Osteocyte (in vitro differentiated cells): ENCODE data around the gene MEGF11. TPM values are rescaled to one million over a fixed set of nuclear protein-coding genes. Genes with fewer than 3 reads are reported as not detected.

Experiments used
- DNase-seq: peaks from one replicate; pipeline ENCODE4 v3.0.0; 2021; ENCODE audit warnings: mixed read lengths; ENCODE audit not compliant: unreplicated experiment; ENCODE audit errors: extremely low spot score
- H3K27ac Mint-ChIP-seq: one replicate; pipeline ENCODE4 v1.8.0; 2021; ENCODE audit warnings: mild to moderate bottlenecking, mixed read lengths; ENCODE audit not compliant: unreplicated experiment
- H3K27me3 Mint-ChIP-seq: one replicate; pipeline ENCODE4 v1.8.0; 2021; ENCODE audit warnings: mixed read lengths; ENCODE audit not compliant: unreplicated experiment
- H3K36me3 Mint-ChIP-seq: one replicate; pipeline ENCODE4 v1.8.0; 2021; ENCODE audit warnings: mixed read lengths; ENCODE audit not compliant: unreplicated experiment
- H3K4me1 Mint-ChIP-seq: one replicate; pipeline ENCODE4 v1.8.0; 2021; ENCODE audit warnings: mixed read lengths; ENCODE audit not compliant: unreplicated experiment
- H3K4me3 Mint-ChIP-seq: one replicate; pipeline ENCODE4 v1.8.0; 2021; ENCODE audit warnings: mild to moderate bottlenecking, moderate library complexity, mixed read lengths; ENCODE audit not compliant: unreplicated experiment
- H3K9me3 Mint-ChIP-seq: one replicate; pipeline ENCODE4 v1.8.0; 2021; ENCODE audit warnings: mixed read lengths; ENCODE audit not compliant: unreplicated experiment
- CTCF ChIP-seq: fragments of 200-600 bp; sonication (generic); IDR thresholded peaks from 2 replicates; pipeline ENCODE4 v1.5.0; 2021; ENCODE audit warnings: antibody characterized with exemption, mild to moderate bottlenecking, moderate library complexity
- total RNA-seq: library from RNA; stranded (reverse); gene quantifications from 2 replicates; pipeline ENCODE4 v1.2.1, GENCODE V29; 2021

MEGF11 gene
- total RNA-seq, 1 donor from 2014 or later: not detected

GRCh38 chr15:66024116-66024515 is 229.4 kb downstream of the MEGF11 start:
- peaks cover 58% of the 10 kb centered on the region for H3K27me3 Mint-ChIP-seq
- H3K4me3 Mint-ChIP-seq: no peak overlapping the region
- no peaks in the 10 kb centered on the region for H3K4me1 Mint-ChIP-seq
- H3K27ac Mint-ChIP-seq: no peak overlapping the region
- no peak for DNase-seq
- no peak for TF ChIP-seq CTCF
- no peaks in the 10 kb centered on the region for H3K36me3 Mint-ChIP-seq
- no peaks in the 10 kb centered on the region for H3K9me3 Mint-ChIP-seq

GRCh38 chr15:66023311-66023972 is 230.1 kb downstream of the MEGF11 start:
- TF ChIP-seq CTCF: no peak
- Mint-ChIP-seq H3K4me3 (no peak overlapping the region), H3K27me3 (peaks cover 57% of the 10 kb centered on the region), H3K36me3 (no peaks in the 10 kb centered on the region), H3K9me3 (no peaks in the 10 kb centered on the region), H3K27ac (no peak overlapping the region), H3K4me1 (no peaks in the 10 kb centered on the region)
- no peak for DNase-seq

- no peak for DNase-seq
- Mint-ChIP-seq H3K4me1 (no peaks in the 10 kb centered on the region), H3K9me3 (no peaks in the 10 kb centered on the region), H3K27me3 (peaks cover 55% of the 10 kb centered on the region), H3K27ac (no peak overlapping the region), H3K4me3 (no peak overlapping the region), H3K36me3 (no peaks in the 10 kb centered on the region)
- TF ChIP-seq CTCF: no peak
Observed at GRCh38 chr15:66022163-66022525, 231.4 kb downstream of the MEGF11 start.

GRCh38 chr15:66021496-66022162 is 231.9 kb downstream of the MEGF11 start:
- Mint-ChIP-seq H3K4me3 (no peak overlapping the region), H3K27ac (no peak overlapping the region), H3K36me3 (no peaks in the 10 kb centered on the region), H3K4me1 (no peaks in the 10 kb centered on the region), H3K9me3 (no peaks in the 10 kb centered on the region), H3K27me3 (peaks cover 56% of the 10 kb centered on the region)
- no peak for DNase-seq
- TF ChIP-seq CTCF: no peak

- Mint-ChIP-seq H3K27me3 (peaks cover 52% of the 10 kb centered on the region), H3K4me1 (no peaks in the 10 kb centered on the region), H3K9me3 (no peaks in the 10 kb centered on the region), H3K4me3 (no peak overlapping the region), H3K36me3 (no peaks in the 10 kb centered on the region), H3K27ac (no peak overlapping the region)
- TF ChIP-seq CTCF: no peak
- no peak for DNase-seq
Observed at GRCh38 chr15:66019826-66020398, 233.6 kb downstream of the MEGF11 start.
